CD4-positive, alpha-beta T cell (primary cell): Measurements from ENCODE around the gene RNF208. TPM values are rescaled to one million over a fixed set of nuclear protein-coding genes. Genes with fewer than 3 reads are reported as not detected.
A peak's percentile ranks its signal among the peaks of the same experiment; 100 is the strongest.

Experiments used
- ATAC-seq: fragments of 200-7000 bp; cut with Tn5 transposase; one replicate; pipeline ENCODE4 v1.10.0; 2022; ENCODE audit warnings: mild to moderate bottlenecking; ENCODE audit not compliant: poor library complexity
- CTCF ChIA-PET: fragments of 350-600 bp; sonication (Branson Sonifier 250); formaldehyde crosslinking; loops from one replicate; lab custom pipeline; 2021; ENCODE audit warnings: antibody characterized with exemption, inconsistent platforms; lab: Charles Lee
- POLR2A ChIA-PET: fragments of 350-600 bp; sonication (Branson Sonifier 250); formaldehyde crosslinking; loops from one replicate; lab custom pipeline; 2021; ENCODE audit warnings: antibody characterized with exemption, inconsistent platforms; lab: Charles Lee
- DNase-seq, 14 experiments: peaks; one replicate each; pipeline ENCODE4 v3.0.0-alpha.2; 2013 to 2020; ENCODE audit warnings: mixed read lengths in 2 of 14
- H3K27ac ChIP-seq, 2 donors: one replicate each; pipeline versions ENCODE4 v1.5.1 to v1.7.0; 2013; ENCODE audit warnings: low read length in 2 of 2, low read depth in 1 of 2, mild to moderate bottlenecking in 1 of 2
- H3K27me3 ChIP-seq, 2 experiments: 1 replicate in 1 of 2; 2 replicates in 1 of 2; pipeline versions ENCODE4 v1.6.1 to v1.7.0; 2013; ENCODE audit warnings: low read length in 2 of 2, control low read depth in 1 of 2, mild to moderate bottlenecking in 1 of 2, moderate library complexity in 1 of 2; ENCODE audit not compliant: insufficient read depth in 2 of 2, control insufficient read depth in 1 of 2
- H3K36me3 ChIP-seq: one replicate; pipeline ENCODE4 v1.6.1; 2013; ENCODE audit warnings: low read length, control low read depth; ENCODE audit not compliant: insufficient read depth
- H3K4me1 ChIP-seq: one replicate; pipeline ENCODE4 v1.6.1; 2013; ENCODE audit warnings: low read length, control low read depth; ENCODE audit not compliant: insufficient read depth
- H3K4me3 ChIP-seq: one replicate; pipeline ENCODE4 v1.5.1; 2013; ENCODE audit warnings: mild to moderate bottlenecking, low read length, moderate library complexity
- H3K9me3 ChIP-seq, 2 experiments: 1 replicate in 1 of 2; 2 replicates in 1 of 2; pipeline versions ENCODE4 v1.6.1 to v1.7.0; 2013; ENCODE audit warnings: low read length in 2 of 2, mild to moderate bottlenecking in 2 of 2, control low read depth in 1 of 2, moderate library complexity in 1 of 2; ENCODE audit not compliant: control insufficient read depth in 1 of 2, insufficient read depth in 1 of 2
- H3K27ac Mint-ChIP-seq: one replicate; pipeline ENCODE4 v1.8.0; 2020; ENCODE audit warnings: mixed read lengths
- H3K27me3 Mint-ChIP-seq: one replicate; pipeline ENCODE4 v1.8.0; 2021; ENCODE audit warnings: mixed read lengths
- H3K36me3 Mint-ChIP-seq: one replicate; pipeline ENCODE4 v1.8.0; 2021; ENCODE audit warnings: low read depth, mixed read lengths
- H3K4me1 Mint-ChIP-seq: one replicate; pipeline ENCODE4 v1.8.0; 2021; ENCODE audit warnings: low read depth, mixed read lengths
- H3K4me3 Mint-ChIP-seq: one replicate; pipeline ENCODE4 v1.8.0; 2020; ENCODE audit warnings: mild to moderate bottlenecking, mixed read lengths
- H3K9me3 Mint-ChIP-seq: one replicate; pipeline ENCODE4 v1.8.0; 2020; ENCODE audit warnings: mixed read lengths
- CTCF ChIP-seq: fragments of 200-600 bp; IDR thresholded peaks from one replicate; pipeline ENCODE4 v1.8.0; 2022; ENCODE audit warnings: antibody characterized with exemption, mild to moderate bottlenecking
- intact Hi-C, 2 experiments: fragments of 100-400 bp; cut with DNase I in 1 of 2; cut with micrococcal nuclease in 1 of 2; formaldehyde crosslinking; loops; one replicate each; pipeline versions ENCODE4 v1.15.1 to v1.9.0; 2023 to 2025; cut with DNase I, micrococcal nuclease
- total RNA-seq, 174 experiments: library from RNA in 2 of 174; stranded (reverse) in 2 of 174; gene quantifications; one replicate each; pipeline ENCODE4 v1.2.3 and lab custom pipeline; 2021 to 2026

Gene RNF208
- total RNA-seq, 2 experiments from 2014 or later, result 0.66 to 0.67 TPM

DNA sequence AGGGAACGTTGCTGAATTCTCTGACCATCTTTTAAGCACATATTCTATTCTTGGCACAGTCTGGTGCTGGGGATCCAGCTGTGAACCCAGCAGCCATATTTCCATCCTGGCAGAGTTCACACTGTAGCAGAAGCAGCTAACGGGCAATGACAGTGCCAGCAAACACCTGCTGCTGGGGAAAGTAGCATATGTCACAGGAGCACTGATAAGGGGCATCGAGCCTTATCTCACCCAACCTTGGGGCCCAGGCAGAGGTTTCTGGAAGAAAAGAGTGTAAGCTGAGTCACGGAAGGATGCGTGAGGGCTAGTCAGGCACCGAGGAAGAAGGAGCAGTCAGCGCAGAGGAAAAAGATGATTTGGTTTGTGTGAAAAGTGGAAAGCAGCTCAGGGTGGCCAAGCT is 15.4 kb downstream of the RNF208 start:
- POLR2A ChIA-PET, result interaction anchor here (1.6 to 4.0 kb wide), 3 partner anchors 16 to 34 kb away, joined by 5 to 22 read pairs (median 8); partner anchors contain the start of genes ANAPC2, RNF208, SSNA1 and TUBB4B
- Mint-ChIP-seq H3K9me3 (no peaks in the 10 kb centered on the region), H3K4me1 (peaks cover 39% of the 10 kb centered on the region), H3K36me3 (peaks cover 13% of the 10 kb centered on the region), H3K27ac (peak overlapping the region; percentile 93), H3K4me3 (peak overlapping the region; percentile 95), H3K27me3 (no peaks in the 10 kb centered on the region)
- Histone ChIP-seq H3K4me1 (peaks cover 41% of the 10 kb centered on the region), H3K27me3 (no peaks in the 10 kb centered on the region), H3K27ac (peak overlapping the region in 1 of 2 donors; percentile 79), H3K36me3 (peaks cover 5% of the 10 kb centered on the region), H3K4me3 (no peak overlapping the region), H3K9me3 (no peaks in the 10 kb centered on the region)
- ATAC-seq (no peak), DNase-seq (no peak)
- intact Hi-C loops, result no loop called here
- CTCF ChIA-PET, result interaction anchor here (1.9 kb wide), 1 partner anchor 30 kb away, joined by 7 read pairs; no protein-coding TSS in a partner anchor
- TF ChIP-seq CTCF, result no peak

DNA sequence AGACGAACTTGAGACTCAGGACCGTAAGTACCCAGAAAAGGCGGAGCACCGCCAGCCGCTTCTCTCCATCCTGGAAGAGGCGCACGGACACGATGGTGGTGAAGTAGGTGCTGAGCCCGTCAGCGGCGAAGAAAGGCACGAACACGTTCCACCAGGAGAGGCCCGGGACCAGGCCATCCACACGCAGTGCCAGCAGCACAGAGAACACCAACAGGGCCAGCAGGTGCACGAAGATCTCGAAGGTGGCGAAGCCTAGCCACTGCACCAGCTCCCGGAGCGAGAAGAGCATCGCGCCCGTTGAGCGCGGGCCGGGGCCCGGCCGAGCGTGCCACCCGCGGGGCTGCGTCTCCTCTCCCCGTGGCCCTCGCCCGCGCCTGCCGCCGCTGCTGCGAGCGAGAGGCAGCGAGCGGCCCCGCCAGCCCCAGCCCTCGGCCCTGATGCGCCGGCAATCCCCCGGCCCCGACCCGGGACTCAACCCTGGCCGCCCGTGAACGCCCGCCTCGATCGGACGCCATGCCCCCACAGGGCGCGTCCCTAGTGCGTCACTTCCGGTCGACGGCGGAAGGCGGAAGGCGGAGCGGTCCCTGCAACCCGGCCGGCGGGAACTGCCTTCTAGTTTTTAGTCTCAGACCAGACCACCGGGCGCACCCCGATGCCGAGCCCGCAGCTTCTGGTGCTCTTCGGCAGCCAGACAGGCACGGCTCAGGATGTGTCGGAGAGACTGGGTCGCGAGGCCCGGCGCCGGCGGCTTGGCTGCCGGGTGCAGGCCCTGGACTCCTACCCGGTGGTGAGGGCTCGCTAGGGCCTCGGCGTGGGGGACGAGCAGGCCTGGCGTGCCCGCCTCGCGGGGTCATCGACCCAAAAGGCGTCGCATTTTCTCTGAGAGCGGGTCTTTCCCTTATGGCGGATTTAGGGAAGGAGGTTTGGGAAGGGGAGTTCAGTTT is 16.6 kb downstream of the RNF208 start, which contains the start of the genes NDOR1 and TMEM203:
TSS of gene NDOR1 (plus strand) at position 575 of the 944 bp plus-strand sequence. CDS start at position 653, 78 bp downstream.
TSS of gene TMEM203 (minus strand) at position 523 of the 944 bp plus-strand sequence. CDS start at position 289, 234 bp downstream.
- no peak for TF ChIP-seq CTCF

DNA sequence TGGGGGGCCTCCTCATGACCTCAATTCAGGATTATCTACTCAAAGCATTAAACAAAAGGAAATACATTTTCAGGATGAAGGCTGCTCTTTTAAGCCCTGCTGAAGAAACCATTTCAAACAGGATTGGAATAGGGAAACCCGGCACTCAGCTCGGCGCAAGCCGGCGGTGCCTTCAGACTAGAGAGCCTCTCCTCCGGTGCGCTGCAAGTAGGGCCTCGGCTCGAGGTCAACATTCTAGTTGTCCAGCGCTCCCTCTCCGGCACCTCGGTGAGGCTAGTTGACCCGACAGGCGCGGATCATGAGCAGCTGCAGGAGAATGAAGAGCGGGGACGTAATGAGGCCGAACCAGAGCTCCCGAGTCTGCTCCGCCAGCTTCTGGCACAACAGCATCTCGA is 17.3 kb downstream of the RNF208 start:
- intact Hi-C loops, result loop anchor here (1.0 kb wide), 2 partner anchors 16 to 19 kb away; partner anchors contain the start of genes ANAPC2 (in 1 of the 2) and SSNA1 (in 1 of the 2)
- ChIA-PET POLR2A (interaction anchor here (0.8 to 4.0 kb wide), 8 partner anchors 11 to 118 kb away, joined by 3 to 22 read pairs (median 5); partner anchors contain the start of genes MAN1B1, RNF208, SSNA1 and TUBB4B), CTCF (interaction anchor here (0.6 to 1.1 kb wide), 2 partner anchors 16 to 32 kb away, joined by 3 read pairs; no protein-coding TSS in a partner anchor)
- Mint-ChIP-seq H3K36me3 (peaks cover 13% of the 10 kb centered on the region), H3K27ac (peak overlapping the region; percentile 93), H3K9me3 (no peaks in the 10 kb centered on the region), H3K4me3 (peak overlapping the region; percentile 95), H3K27me3 (no peaks in the 10 kb centered on the region), H3K4me1 (peaks cover 44% of the 10 kb centered on the region)
- no peak for TF ChIP-seq CTCF
- peak overlapping the region; percentile 79 to 88 for H3K27ac ChIP-seq
- H3K4me3 ChIP-seq, result peak overlapping the region; percentile 90
- no peaks in the 10 kb centered on the region for H3K27me3 ChIP-seq
- H3K9me3 ChIP-seq, result no peaks in the 10 kb centered on the region
- peaks cover 51% of the 10 kb centered on the region for H3K4me1 ChIP-seq
- ATAC-seq, result no peak
- no peak for DNase-seq
- H3K36me3 ChIP-seq, result peaks cover 5% of the 10 kb centered on the region

More for the DNA sequence above, 16.6 kb downstream of the RNF208 start, which contains the start of the genes NDOR1 and TMEM203:
- POLR2A ChIA-PET, result interaction anchor here (0.8 to 4.0 kb wide), 8 partner anchors 10 to 119 kb away, joined by 3 to 22 read pairs (median 6); partner anchors contain the start of genes MAN1B1, RNF208, SSNA1 and TUBB4B
- Mint-ChIP-seq H3K4me3 (peak within 1 kb of the TSS; percentile 95), H3K27me3 (no peaks in the 10 kb centered on the region), H3K4me1 (peaks cover 44% of the 10 kb centered on the region), H3K9me3 (no peaks in the 10 kb centered on the region), H3K36me3 (peaks cover 13% of the 10 kb centered on the region), H3K27ac (peak within 1 kb of the TSS; percentile 93)
- Histone ChIP-seq H3K4me3 (peak within 1 kb of the TSS; percentile 90), H3K4me1 (peaks cover 48% of the 10 kb centered on the region), H3K9me3 (no peaks in the 10 kb centered on the region), H3K27me3 (no peaks in the 10 kb centered on the region), H3K27ac (peak within 1 kb of the TSS; percentile 79 to 88), H3K36me3 (peaks cover 5% of the 10 kb centered on the region)
- peak; percentile 48 for ATAC-seq
- intact Hi-C loops, result loop anchor here (1.0 kb wide), 2 partner anchors 17 to 18 kb away; partner anchors contain the start of genes ANAPC2 (in 1 of the 2) and SSNA1 (in 1 of the 2)
- CTCF ChIA-PET, result interaction anchor here (0.6 kb wide), 1 partner anchor 31 kb away, joined by 3 read pairs; no protein-coding TSS in a partner anchor
- peak; percentile 86 to 96 (median 92) for DNase-seq
